ENCODE measurements around the gene HOXD10.

HOXD10 gene

GRCh38 chr2:176082824-176083751 lies 33.5 kb upstream of the HOXD10 start:
- DNase-seq = no peak

DNA sequence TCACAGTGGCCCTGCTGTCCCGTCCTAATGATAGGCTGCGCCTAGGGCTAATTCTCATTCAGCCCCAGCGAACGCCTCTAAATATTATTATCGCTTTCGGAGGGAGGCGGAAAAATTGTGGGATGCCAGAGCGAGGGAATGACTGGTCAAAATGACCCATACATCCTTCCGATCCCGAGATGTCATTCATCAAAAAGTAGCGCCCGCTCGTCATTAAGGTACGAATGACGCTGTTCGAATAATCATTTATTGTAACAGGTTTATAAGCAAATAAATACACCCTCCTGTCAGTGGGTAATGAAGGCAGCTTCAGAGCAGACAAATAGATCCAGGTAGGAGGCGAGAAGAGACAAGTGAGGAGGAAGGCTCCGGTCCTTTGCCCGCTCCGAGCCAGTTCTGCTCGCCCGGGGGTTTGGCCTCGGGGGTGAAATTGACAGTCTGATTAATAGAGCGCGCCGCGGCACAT lies 32.7 kb upstream of the HOXD10 start, which contains the start of gene EVX2:
Gene EVX2, minus strand, starts transcription at position 167 of the 466 bp plus-strand sequence. CDS start 186 bp downstream, outside the sequence.
- DNase-seq = no peak

- DNase-seq = no peak
Measured at GRCh38 chr2:176084611-176085119, 31.9 kb upstream of the HOXD10 start.

- no peak for DNase-seq
Measured at GRCh38 chr2:176085120-176085788, 31.3 kb upstream of the HOXD10 start.

DNA sequence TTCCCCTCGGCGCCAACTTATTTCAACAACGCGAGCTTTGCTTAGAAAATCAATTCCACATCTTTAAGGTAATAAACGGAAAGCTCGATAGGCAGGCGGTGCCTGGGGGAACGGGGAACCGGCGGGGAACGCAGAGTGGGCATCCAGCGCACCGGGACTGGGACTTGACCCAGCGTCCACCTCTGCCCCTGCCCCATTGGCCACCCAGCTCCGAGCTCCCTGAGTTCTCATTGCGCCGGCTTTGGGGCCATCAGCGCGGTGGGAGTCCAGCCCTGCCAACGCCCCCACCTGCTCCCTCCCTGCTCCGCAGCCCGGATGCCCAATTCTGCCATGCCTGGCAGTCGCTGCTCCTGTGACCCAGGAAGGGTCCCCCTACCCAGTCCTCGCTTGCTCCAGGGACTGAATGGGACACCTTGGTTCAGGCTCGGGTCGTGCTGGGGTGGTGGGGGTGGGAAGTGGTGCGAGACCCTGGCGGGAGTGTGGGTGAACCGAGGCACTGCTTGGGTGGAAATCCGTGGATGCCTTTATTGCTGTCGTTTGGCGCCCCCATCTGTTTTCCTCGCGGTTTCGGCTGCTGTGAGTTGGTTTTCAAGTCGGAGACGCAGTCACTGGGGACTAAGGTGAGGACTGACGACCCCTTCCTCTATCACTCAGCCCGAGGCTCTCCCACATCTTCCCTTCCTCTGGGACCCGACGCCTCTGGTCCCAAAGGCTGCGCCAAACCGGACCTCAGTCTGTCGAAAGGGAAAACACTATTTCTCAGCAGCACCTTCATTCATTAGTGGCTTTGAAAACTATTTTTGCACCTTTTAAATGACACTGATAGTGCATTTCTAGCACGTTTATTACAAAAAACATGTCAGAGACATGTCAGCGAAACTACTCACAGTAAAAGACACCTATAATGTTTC lies 30.5 kb upstream of the HOXD10 start:
- no peak for DNase-seq

DNA sequence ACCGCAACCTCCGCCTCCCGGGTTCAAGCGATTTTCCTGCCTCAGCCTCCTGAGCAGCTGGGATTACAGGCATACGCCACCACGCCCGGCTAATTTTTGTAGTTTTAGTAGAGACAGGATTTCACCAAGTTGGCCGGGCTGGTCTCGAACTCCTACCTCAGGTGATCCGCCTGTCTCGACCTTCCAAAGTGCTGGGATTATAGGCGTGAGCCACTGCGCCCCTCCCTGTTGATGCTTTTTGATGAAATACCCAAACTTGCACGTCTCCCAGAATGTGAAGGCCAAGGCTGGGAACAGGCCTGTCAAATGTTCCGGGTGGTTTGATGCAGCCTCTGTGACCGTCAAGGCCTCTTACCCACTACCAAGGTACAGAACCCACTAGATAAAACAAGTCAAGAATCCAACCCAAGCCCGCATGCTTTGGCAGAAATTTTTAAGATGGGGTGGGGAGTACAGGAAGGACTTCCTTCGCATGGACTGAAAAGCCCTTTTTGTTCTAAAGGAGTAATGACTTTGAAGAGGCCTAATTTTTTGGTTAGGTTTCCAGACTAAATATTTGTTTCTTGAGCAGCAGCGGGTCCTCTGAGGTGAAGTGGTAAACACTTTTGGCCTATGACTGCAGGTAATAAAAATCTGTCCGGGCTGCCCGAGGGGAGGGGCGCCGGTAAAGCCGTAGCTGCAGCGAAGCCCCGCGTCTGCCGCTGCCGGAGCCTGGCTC lies 29.1 kb upstream of the HOXD10 start:
- DNase-seq = no peak

- no peak for DNase-seq
Measured at GRCh38 chr2:176088048-176088936, 28.3 kb upstream of the HOXD10 start.

DNA sequence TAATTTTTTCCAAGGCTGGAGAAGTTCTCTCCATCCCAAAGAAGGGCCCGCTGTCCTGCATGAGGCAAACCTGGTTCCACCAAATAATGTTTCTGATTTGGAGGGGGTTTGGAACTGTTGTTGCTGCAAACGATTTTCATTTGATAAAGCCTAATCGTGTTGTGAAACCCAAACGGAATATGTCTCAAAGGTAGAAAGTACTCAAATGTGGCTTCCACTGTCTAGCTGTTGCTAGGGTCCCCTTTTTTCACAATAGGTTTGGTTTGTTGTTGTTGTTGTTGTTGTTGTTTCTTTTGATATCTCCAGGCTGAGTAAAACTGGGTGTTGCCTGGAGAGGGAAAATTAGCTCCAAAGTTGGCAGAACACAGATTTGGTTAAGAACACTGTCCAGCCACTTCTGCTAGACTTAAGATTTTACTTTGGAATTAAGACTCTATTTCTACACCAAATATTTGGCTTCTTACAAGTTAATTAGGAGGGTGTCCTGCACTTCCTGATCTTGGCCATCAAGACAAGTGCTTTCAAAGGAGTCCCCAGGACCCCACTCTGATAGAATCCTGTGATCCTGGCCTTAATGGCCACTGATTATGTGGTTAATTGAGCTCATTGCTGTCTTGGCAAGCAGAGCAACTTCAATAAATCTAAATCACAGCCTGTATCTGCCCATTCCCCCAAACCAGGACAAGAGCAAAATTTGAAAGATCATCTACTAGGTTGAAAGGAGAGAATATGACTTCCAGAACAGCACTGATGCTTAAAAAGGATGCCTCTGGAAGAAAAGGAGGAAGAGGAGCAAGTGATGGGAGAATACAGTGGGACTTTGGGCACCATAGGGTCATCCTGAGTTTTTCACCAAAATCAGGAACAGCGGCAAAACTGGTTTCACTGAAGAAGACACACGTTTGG lies 27.4 kb upstream of the HOXD10 start:
- DNase-seq = no peak

GRCh38 chr2:176089843-176090395 lies 26.7 kb upstream of the HOXD10 start:
- no peak for DNase-seq

DNA sequence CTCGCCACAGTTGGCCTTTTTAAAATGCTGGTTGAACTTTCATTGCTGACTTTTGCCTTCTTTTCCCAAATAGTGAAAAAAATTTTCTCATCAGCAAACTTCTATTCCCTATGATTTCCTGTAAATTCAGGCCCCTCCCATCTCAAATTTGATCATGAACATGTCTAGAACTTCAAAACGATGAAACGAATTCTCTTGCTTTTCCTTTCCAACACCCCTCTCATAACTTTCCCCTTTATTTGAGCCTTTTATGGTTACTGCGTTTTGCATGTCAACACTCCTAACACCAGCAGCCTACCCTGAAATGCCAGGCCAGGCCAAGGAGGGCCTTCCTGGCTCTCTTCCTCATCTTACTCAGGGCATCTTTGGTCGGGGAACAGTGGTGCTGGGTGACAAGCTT lies 25.7 kb upstream of the HOXD10 start:
- no peak for DNase-seq

GRCh38 chr2:176091329-176092258 lies 25.0 kb upstream of the HOXD10 start:
- no peak for DNase-seq

- no peak for DNase-seq
Measured at GRCh38 chr2:176092270-176093144, 24.1 kb upstream of the HOXD10 start, which contains the start of gene HOXD13. Gene HOXD13 (plus strand): TSS chr2:176092721. CDS start chr2:176092891, 170 bp downstream.

DNA sequence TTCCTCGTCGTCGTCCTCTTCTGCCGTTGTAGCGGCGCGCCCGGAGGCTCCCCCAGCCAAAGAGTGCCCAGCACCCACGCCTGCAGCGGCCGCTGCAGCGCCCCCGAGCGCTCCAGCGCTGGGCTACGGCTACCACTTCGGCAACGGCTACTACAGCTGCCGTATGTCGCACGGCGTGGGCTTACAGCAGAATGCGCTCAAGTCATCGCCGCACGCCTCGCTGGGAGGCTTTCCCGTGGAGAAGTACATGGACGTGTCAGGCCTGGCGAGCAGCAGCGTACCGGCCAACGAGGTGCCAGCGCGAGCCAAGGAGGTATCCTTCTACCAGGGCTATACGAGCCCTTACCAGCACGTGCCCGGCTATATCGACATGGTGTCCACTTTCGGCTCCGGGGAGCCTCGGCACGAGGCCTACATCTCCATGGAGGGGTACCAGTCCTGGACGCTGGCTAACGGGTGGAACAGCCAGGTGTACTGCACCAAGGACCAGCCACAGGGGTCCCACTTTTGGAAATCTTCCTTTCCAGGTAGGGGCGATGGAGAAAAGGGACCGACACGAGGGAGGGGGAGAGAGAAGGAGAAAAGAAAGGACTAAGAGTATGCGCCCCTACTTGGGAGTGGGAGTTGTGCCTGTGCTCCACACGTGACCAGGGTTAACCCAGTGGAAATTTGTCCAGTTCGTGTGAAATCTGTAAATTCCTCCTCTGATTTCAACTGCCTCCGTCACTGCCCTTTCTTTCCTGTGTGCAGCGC lies 23.3 kb upstream of the HOXD10 start:
- DNase-seq = no peak

GRCh38 chr2:176093898-176094249 lies 22.7 kb upstream of the HOXD10 start:
- DNase-seq = no peak

GRCh38 chr2:176094349-176094748 lies 22.2 kb upstream of the HOXD10 start:
- no peak for DNase-seq

DNA sequence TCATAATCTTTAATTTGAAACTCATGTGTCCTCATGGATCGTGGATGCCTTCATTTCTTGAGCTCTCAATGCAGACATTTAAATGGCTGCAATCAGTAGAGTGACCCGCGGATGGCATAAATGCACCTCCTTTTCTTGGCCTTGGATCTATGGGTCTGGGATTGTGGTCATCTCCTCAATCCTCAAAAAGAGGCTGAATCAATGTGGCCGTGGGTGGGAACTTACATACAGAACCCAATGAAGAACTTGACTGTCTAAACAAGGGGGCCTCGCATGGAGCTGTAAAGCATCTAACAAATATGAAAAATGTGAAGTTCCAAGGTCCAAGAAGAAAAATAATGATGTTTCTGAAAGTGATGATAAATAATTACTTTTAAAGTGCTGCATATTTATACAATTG lies 21.2 kb upstream of the HOXD10 start:
- DNase-seq = no peak

Data from NK-92 treated with Interleukin-12 subunit alpha and Interleukin-12 subunit beta, amount 100 ng/mL, for 24 hours (cell line).